ENCODE results near the gene DLGAP4. TPM values are rescaled to one million over a fixed set of nuclear protein-coding genes. Genes with fewer than 3 reads are reported as not detected.
"Not testable (repeated sequence)": the region's sequence is repeated elsewhere in the genome, so short reads cannot be mapped to it uniquely, and the experiment has no call there.

The DLGAP4 gene
- total and polyA plus RNA-seq, 2 experiments from 2014 or later = 14.3 to 68.1 TPM

- Histone ChIP-seq H3K27me3 (replicated peaks; ENCODE audit: insufficient read depth) (no peaks in the 10 kb centered on the region), H4K20me1 (ENCODE audit: insufficient read depth) (no peaks in the 10 kb centered on the region), H3K4me3 (no peak overlapping the region), H3K9me2 (ENCODE audit: insufficient read depth) (no peaks in the 10 kb centered on the region), H3K36me3 (ENCODE audit: low read depth) (peaks cover 49% of the 10 kb centered on the region), H3K4me1 (ENCODE audit: insufficient read depth) (peaks cover 20% of the 10 kb centered on the region; the same call in 1 of the 2 replicates), H3K9ac (no peak overlapping the region), H3K4me2 (ENCODE audit: unreplicated experiment) (no peak overlapping the region), H3F3A (ENCODE audit: insufficient read depth) (peaks cover 29% of the 10 kb centered on the region), H3K79me2 (ENCODE audit: insufficient read depth) (peaks cover 80% of the 10 kb centered on the region), H3K9me3 (ENCODE audit: low read depth) (no peaks in the 10 kb centered on the region), H3K27ac (no peak overlapping the region), H2AFZ (no peak overlapping the region)
- 86 to 96% methylated on average over 1 of the region's 1 CpG for WGBS, 2 experiments (ENCODE audit: low coverage in 1 of 2, low lambda C conversion rate in 2 of 2, missing lambda C conversion rate in 2 of 2)
- DNase-seq = no peak
- TF ChIP-seq EZH2phosphoT487 (IDR thresholded peaks at IDR 0.05; ENCODE audit: insufficient read depth, low read depth) = no peak
- no peak for TF ChIP-seq EZH2 (IDR thresholded peaks at IDR 0.05; ENCODE audit: insufficient read depth, poor library complexity, severe bottlenecking)
- in situ Hi-C loops (cut with MboI) = no loop called here
Observed at GRCh38 chr20:36521526-36521925, 215.4 kb downstream of the DLGAP4 start.

GRCh38 chr20:36522412-36522811 lies 216.3 kb downstream of the DLGAP4 start:
- peaks cover 71% of the 10 kb centered on the region for H3K79me2 ChIP-seq (ENCODE audit: insufficient read depth)
- H3K27ac ChIP-seq; H3K27me3 ChIP-seq (replicated peaks; ENCODE audit: insufficient read depth); DNase-seq; H2AFZ ChIP-seq; H3K9ac ChIP-seq; H3K4me2 ChIP-seq (ENCODE audit: unreplicated experiment); H4K20me1 ChIP-seq (ENCODE audit: insufficient read depth); H3K9me2 ChIP-seq (ENCODE audit: insufficient read depth); in situ Hi-C loops (cut with MboI); H3K4me3 ChIP-seq; H3K9me3 ChIP-seq (ENCODE audit: low read depth): not testable (repeated sequence)
- peaks cover 28% of the 10 kb centered on the region for H3F3A ChIP-seq (ENCODE audit: insufficient read depth)
- 93 to 96% methylated on average over 7 of the region's 7 CpGs for WGBS, 2 experiments (ENCODE audit: low coverage in 1 of 2, low lambda C conversion rate in 2 of 2, missing lambda C conversion rate in 2 of 2)
- peaks cover 20% of the 10 kb centered on the region; the same call in 1 of the 2 replicates for H3K4me1 ChIP-seq (ENCODE audit: insufficient read depth)
- H3K36me3 ChIP-seq (ENCODE audit: low read depth) = peaks cover 52% of the 10 kb centered on the region

- 97 to 98% methylated on average over 3 of the region's 3 CpGs for whole genome bisulfite sequencing, 2 experiments (ENCODE audit: low coverage in 1 of 2, low lambda C conversion rate in 2 of 2, missing lambda C conversion rate in 2 of 2)
Observed at GRCh38 chr20:36523341-36523740, 217.2 kb downstream of the DLGAP4 start.

GRCh38 chr20:36525620-36526365 lies 219.7 kb downstream of the DLGAP4 start:
- no peaks in the 10 kb centered on the region for H4K20me1 ChIP-seq (ENCODE audit: insufficient read depth)

More at GRCh38 chr20:36523341-36523740, 217.2 kb downstream of the DLGAP4 start:
- H3K9ac ChIP-seq = no peak overlapping the region
- in situ Hi-C loops (cut with MboI) = no loop called here
- no peak overlapping the region for H3K4me3 ChIP-seq
- H3K9me3 ChIP-seq (ENCODE audit: low read depth) = no peaks in the 10 kb centered on the region
- no peak overlapping the region for H3K4me2 ChIP-seq (ENCODE audit: unreplicated experiment)
- H3K4me1 ChIP-seq (ENCODE audit: insufficient read depth) = peaks cover 20% of the 10 kb centered on the region; the same call in 1 of the 2 replicates
- H4K20me1 ChIP-seq (ENCODE audit: insufficient read depth) = no peaks in the 10 kb centered on the region
- DNase-seq = no peak
- no peak overlapping the region for H2AFZ ChIP-seq
- H3F3A ChIP-seq (ENCODE audit: insufficient read depth) = peaks cover 19% of the 10 kb centered on the region
- H3K9me2 ChIP-seq (ENCODE audit: insufficient read depth) = no peaks in the 10 kb centered on the region
- peaks cover 53% of the 10 kb centered on the region for H3K36me3 ChIP-seq (ENCODE audit: low read depth)
- H3K27me3 ChIP-seq (replicated peaks; ENCODE audit: insufficient read depth) = no peaks in the 10 kb centered on the region
- peaks cover 62% of the 10 kb centered on the region for H3K79me2 ChIP-seq (ENCODE audit: insufficient read depth)
- no peak for TF ChIP-seq EZH2phosphoT487 (IDR thresholded peaks at IDR 0.05; ENCODE audit: insufficient read depth, low read depth)
- no peak for TF ChIP-seq EZH2 (IDR thresholded peaks at IDR 0.05; ENCODE audit: insufficient read depth, poor library complexity, severe bottlenecking)
- no peak overlapping the region for H3K27ac ChIP-seq

More at GRCh38 chr20:36525620-36526365, 219.7 kb downstream of the DLGAP4 start:
- H3K27ac ChIP-seq = no peak overlapping the region
- 90 to 94% methylated on average over 17 of the region's 17 CpGs for WGBS, 2 experiments (ENCODE audit: low coverage in 1 of 2, low lambda C conversion rate in 2 of 2, missing lambda C conversion rate in 2 of 2)
- no peak overlapping the region for H3K4me3 ChIP-seq
- H3K36me3 ChIP-seq (ENCODE audit: low read depth) = peaks cover 51% of the 10 kb centered on the region; the same call in 1 of the 2 replicates
- H2AFZ ChIP-seq = no peak overlapping the region
- 0 out of 2 replicates have a peak, but pooled peaks cover 8% of the 10 kb centered on the region for H3K4me1 ChIP-seq (ENCODE audit: insufficient read depth)
- in situ Hi-C loops (cut with MboI) = no loop called here
- H3K9me3 ChIP-seq (ENCODE audit: low read depth) = no peaks in the 10 kb centered on the region
- no peaks in the 10 kb centered on the region for H3K27me3 ChIP-seq (replicated peaks; ENCODE audit: insufficient read depth)
- H3K4me2 ChIP-seq (ENCODE audit: unreplicated experiment) = no peak overlapping the region
- TF ChIP-seq EZH2phosphoT487 (IDR thresholded peaks at IDR 0.05; ENCODE audit: insufficient read depth, low read depth) (no peak), EZH2 (IDR thresholded peaks at IDR 0.05; ENCODE audit: insufficient read depth, poor library complexity, severe bottlenecking) (no peak)
- no peak for DNase-seq
- H3K79me2 ChIP-seq (ENCODE audit: insufficient read depth) = peaks cover 37% of the 10 kb centered on the region
- peaks cover 13% of the 10 kb centered on the region; the same call in 1 of the 2 replicates for H3F3A ChIP-seq (ENCODE audit: insufficient read depth)
- H3K9ac ChIP-seq = no peak overlapping the region
- no peaks in the 10 kb centered on the region for H3K9me2 ChIP-seq (ENCODE audit: insufficient read depth)
